IMR-90 (cell line): Measurements from ENCODE around the gene MAPK13.

ENCODE experiments used
- CEBPB ChIP-seq: IDR thresholded peaks from 2 replicates; pipeline ENCODE4 v1.6.1; 2012; ENCODE audit warnings: low read depth, low read length, improper control_type of control experiment
- CHD1 ChIP-seq: IDR thresholded peaks from 2 replicates; pipeline ENCODE4 v1.6.1; 2012; ENCODE audit warnings: low read depth, low read length, improper control_type of control experiment
- CTCF ChIP-seq: conservative IDR thresholded peaks from 2 replicates; pipeline ENCODE4 v1.5.1; 2012; ENCODE audit warnings: mild to moderate bottlenecking, low read depth, low read length, improper control_type of control experiment
- ELK1 ChIP-seq: fragments of 150-350 bp; IDR thresholded peaks from 2 replicates; pipeline ENCODE4 v1.6.1; 2016; ENCODE audit warnings: low read depth, mild to moderate bottlenecking, low read length, moderate library complexity, borderline replicate concordance
- MAFK ChIP-seq: IDR thresholded peaks from 2 replicates; pipeline ENCODE4 v1.6.1; 2012; ENCODE audit warnings: low read depth, low read length, improper control_type of control experiment
- MAZ ChIP-seq: IDR thresholded peaks from 2 replicates; pipeline ENCODE4 v1.6.1; 2012; ENCODE audit warnings: low read depth, mild to moderate bottlenecking, low read length, improper control_type of control experiment, moderate library complexity, borderline replicate concordance
- MXI1 ChIP-seq: IDR thresholded peaks from 2 replicates; pipeline ENCODE4 v1.6.1; 2012; ENCODE audit warnings: low read depth, mild to moderate bottlenecking, low read length, moderate library complexity, borderline replicate concordance
- POLR2A ChIP-seq: IDR thresholded peaks from 2 replicates; pipeline ENCODE4 v1.6.1; 2012; ENCODE audit warnings: mild to moderate bottlenecking, low read depth, low read length
- RAD21 ChIP-seq: IDR thresholded peaks from 2 replicates; pipeline ENCODE4 v1.6.1; 2012; ENCODE audit warnings: low read length, improper control_type of control experiment
- RCOR1 ChIP-seq: IDR thresholded peaks from 2 replicates; pipeline ENCODE4 v1.6.1; 2012; ENCODE audit warnings: mild to moderate bottlenecking, low read length, improper control_type of control experiment; ENCODE audit not compliant: insufficient replicate concordance
- RFX5 ChIP-seq: IDR thresholded peaks from 2 replicates; pipeline ENCODE4 v1.8.0; 2012; ENCODE audit warnings: low read depth, mild to moderate bottlenecking, low read length, moderate library complexity
- SMC3 ChIP-seq: fragments of 150-350 bp; IDR thresholded peaks from 2 replicates; pipeline ENCODE4 v1.6.1; 2016; ENCODE audit warnings: low read depth, mild to moderate bottlenecking, antibody characterized with exemption, low read length, moderate library complexity
- TF ChIP-seq, protein P1 (sequence below): fragments of 150-350 bp; IDR thresholded peaks from 2 replicates; pipeline ENCODE4 v1.6.1; 2017; ENCODE audit warnings: mild to moderate bottlenecking, antibody characterized with exemption, low read length, low read depth

- no peak for TF ChIP-seq POLR2A
- TF ChIP-seq CTCF = no peak
- TF ChIP-seq RFX5 = no peak
- TF ChIP-seq RCOR1 = no peak
- TF ChIP-seq, protein P1, sequence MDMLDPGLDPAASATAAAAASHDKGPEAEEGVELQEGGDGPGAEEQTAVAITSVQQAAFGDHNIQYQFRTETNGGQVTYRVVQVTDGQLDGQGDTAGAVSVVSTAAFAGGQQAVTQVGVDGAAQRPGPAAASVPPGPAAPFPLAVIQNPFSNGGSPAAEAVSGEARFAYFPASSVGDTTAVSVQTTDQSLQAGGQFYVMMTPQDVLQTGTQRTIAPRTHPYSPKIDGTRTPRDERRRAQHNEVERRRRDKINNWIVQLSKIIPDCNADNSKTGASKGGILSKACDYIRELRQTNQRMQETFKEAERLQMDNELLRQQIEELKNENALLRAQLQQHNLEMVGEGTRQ = no peak
- TF ChIP-seq SMC3 = no peak
- TF ChIP-seq ELK1 = no peak
- no peak for TF ChIP-seq CEBPB
- TF ChIP-seq RAD21 = no peak
- TF ChIP-seq MAFK = no peak
- TF ChIP-seq MXI1 = no peak
- TF ChIP-seq MAZ = no peak
- TF ChIP-seq CHD1 = no peak
Observed at GRCh38 chr6:36098920-36099647, 31.2 kb upstream of the MAPK13 start.
